Activated T-helper 2 cell treated with anti-CD3 and anti-CD28 coated beads, Interferon-gamma antibody, Interleukin-2, Interleukin-4, amounts not matched to agents 10 μg/mL and 5 μg/mL and 100 μg/mL, durations not matched to agents 14 hours and 24 hours and 36 hours (primary cell): ENCODE results near the gene TAPBP. TPM values are rescaled to one million over a fixed set of nuclear protein-coding genes. Genes with fewer than 3 reads are reported as not detected.
A peak's percentile ranks its signal among the peaks of the same experiment; 100 is the strongest.
"Not testable (repeated sequence)": the region's sequence is repeated elsewhere in the genome, so short reads cannot be mapped to it uniquely, and the experiment has no call there.

Source experiments
- DNase-seq: peaks from one replicate; pipeline ENCODE4 v3.0.0; 2021; ENCODE audit warnings: low spot score
- H3K27ac Mint-ChIP-seq: one replicate; pipeline ENCODE4 v1.8.0; 2021; ENCODE audit warnings: mixed read lengths
- H3K27me3 Mint-ChIP-seq: one replicate; pipeline ENCODE4 v1.8.0; 2021; ENCODE audit warnings: low read depth, mixed read lengths
- H3K36me3 Mint-ChIP-seq: one replicate; pipeline ENCODE4 v1.8.0; 2021; ENCODE audit warnings: low read depth, mixed read lengths
- H3K4me1 Mint-ChIP-seq: one replicate; pipeline ENCODE4 v1.8.0; 2021; ENCODE audit warnings: low read depth, mixed read lengths
- H3K4me3 Mint-ChIP-seq: one replicate; pipeline ENCODE4 v1.8.0; 2021; ENCODE audit warnings: low read depth, mild to moderate bottlenecking, moderate library complexity, mixed read lengths
- H3K9me3 Mint-ChIP-seq: one replicate; pipeline ENCODE4 v1.8.0; 2021; ENCODE audit warnings: mixed read lengths
- intact Hi-C: fragments of 100-400 bp; cut with micrococcal nuclease; formaldehyde crosslinking; loops from one replicate; pipeline ENCODE4 v1.15.1; 2023
- total RNA-seq: library from RNA; stranded (reverse); gene quantifications from 2 replicates; pipeline ENCODE4 v1.2.3, GENCODE V29; 2022

The TAPBP gene
- total RNA-seq, 1 donor from 2014 or later: 274 TPM

DNA sequence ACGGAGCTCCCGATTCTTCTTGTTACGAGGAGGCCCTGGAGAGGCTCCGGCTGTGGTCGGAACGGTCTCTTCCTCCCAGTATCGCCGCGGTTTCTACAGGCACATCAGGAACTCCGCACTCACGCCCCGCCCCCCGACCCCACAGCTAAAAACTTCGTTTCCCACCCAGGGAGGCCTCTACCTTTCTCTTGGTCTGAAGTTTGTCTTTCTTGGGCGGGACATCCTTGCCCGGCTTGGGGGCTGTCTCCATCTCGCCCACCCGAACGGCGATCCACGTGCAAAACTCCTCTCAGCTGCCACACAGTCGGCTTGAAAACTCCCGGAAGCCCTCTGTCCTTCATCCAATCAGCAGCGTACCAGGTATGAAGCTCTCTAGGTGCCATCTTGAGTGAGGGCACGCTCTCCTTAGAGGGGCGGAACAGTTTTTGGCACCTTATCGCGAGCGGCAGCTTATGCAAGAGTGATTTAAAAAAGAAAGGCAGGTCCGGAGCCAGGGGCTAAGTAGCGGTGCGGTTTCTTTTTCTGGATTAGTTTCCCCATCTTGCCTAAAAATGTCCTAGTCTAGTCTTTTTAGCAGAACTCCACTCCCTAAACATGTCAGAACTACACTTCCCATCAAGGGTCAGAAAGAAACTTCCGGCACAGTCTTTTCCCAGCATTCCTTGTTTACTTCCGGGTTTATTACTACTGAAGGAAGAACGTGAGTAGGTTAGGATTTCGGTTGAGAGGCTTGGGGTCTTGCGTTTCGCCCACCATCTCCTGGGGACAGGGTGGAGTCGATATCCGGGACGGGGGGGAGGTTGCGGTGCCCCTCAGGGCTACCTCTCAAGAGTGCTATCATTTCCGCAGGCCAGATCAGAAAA, 24.7 kb downstream of the TAPBP start, which contains the start of the genes PFDN6 and WDR46:
Gene PFDN6, plus strand, starts transcription at position 681 of the 863 bp plus-strand sequence. CDS start 256 bp downstream, outside the sequence.
Gene WDR46, minus strand, starts transcription at position 319 of the 863 bp plus-strand sequence. Its CDS starts 69 bp downstream, at position 250.
- Mint-ChIP-seq H3K9me3 (no peaks in the 10 kb centered on the region), H3K27me3 (no peaks in the 10 kb centered on the region), H3K4me3 (peak within 1 kb of the TSS; percentile 98), H3K4me1 (peaks cover 25% of the 10 kb centered on the region), H3K27ac (peak within 1 kb of the TSS; percentile 88), H3K36me3 (peaks cover 55% of the 10 kb centered on the region)
- DNase-seq: peak; percentile 83
- intact Hi-C loops: loop anchor here (1.0 kb wide), 3 partner anchors 10 to 18 kb away; partner anchors contain the start of genes B3GALT4 and VPS52

GRCh38 chr6:33288141-33288920, 25.5 kb downstream of the TAPBP start:
- intact Hi-C loops: no loop called here
- peak overlapping the region; percentile 20 for H3K27ac Mint-ChIP-seq
- H3K36me3 Mint-ChIP-seq: peaks cover 53% of the 10 kb centered on the region

GRCh38 chr6:33286946-33287914, 26.6 kb downstream of the TAPBP start:
- intact Hi-C loops: no loop called here
- Mint-ChIP-seq H3K4me3 (peak overlapping the region; percentile 98), H3K9me3 (no peaks in the 10 kb centered on the region), H3K27ac (no peak overlapping the region), H3K36me3 (peaks cover 57% of the 10 kb centered on the region), H3K27me3 (no peaks in the 10 kb centered on the region), H3K4me1 (peaks cover 25% of the 10 kb centered on the region)
- DNase-seq: no peak

More at GRCh38 chr6:33288141-33288920, 25.5 kb downstream of the TAPBP start:
- Mint-ChIP-seq H3K4me1 (peaks cover 25% of the 10 kb centered on the region), H3K4me3 (peak overlapping the region; percentile 98), H3K27me3 (no peaks in the 10 kb centered on the region), H3K9me3 (no peaks in the 10 kb centered on the region)
- DNase-seq: no peak

DNA sequence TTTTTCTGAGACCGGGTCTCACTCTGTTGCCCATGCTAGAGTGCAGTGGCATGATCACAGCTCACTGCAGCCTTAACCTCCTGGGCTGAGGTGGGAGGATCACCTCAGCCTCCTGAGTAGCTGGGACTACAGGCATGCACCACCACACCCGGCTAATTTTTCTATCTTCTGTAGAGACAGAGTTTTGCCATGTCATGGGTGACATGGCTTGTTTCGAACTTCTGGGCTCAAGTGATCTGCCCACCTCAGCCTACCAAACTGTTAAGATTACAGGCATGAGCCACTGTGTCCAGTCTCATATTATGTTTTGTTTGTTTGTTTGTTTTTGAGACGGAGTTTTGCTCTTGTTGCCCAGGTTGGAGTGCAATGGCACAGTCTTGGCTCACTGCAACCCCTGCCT, 28.7 kb downstream of the TAPBP start:
- peaks cover 52% of the 10 kb centered on the region for H3K36me3 Mint-ChIP-seq
- H3K27ac Mint-ChIP-seq, intact Hi-C loops, H3K9me3 Mint-ChIP-seq, H3K4me3 Mint-ChIP-seq, H3K27me3 Mint-ChIP-seq, DNase-seq: not testable (repeated sequence)
- peaks cover 15% of the 10 kb centered on the region for H3K4me1 Mint-ChIP-seq

DNA sequence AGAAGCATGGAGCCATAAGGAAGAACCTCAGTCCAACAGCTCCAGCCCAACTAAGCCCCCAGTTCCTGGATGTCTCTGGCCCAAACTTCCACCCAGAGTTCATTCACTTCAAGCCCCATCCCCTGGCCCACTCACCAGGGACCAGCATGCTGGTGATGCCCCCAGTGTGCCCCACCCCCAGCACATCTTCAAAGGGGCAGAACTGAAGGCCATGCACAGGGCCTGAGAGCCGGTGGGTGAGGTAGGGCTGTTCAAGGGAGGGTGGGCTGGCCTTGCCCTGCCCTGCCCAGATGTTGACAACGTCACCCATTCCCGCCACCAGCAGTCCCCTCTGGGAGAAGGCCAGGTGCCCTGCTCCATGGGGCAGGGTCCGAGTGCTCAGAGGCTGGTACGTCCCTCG, 33.3 kb downstream of the TAPBP start:
- no peaks in the 10 kb centered on the region for H3K9me3 Mint-ChIP-seq
- peaks cover 19% of the 10 kb centered on the region for H3K4me1 Mint-ChIP-seq
- peak overlapping the region; percentile 33 for H3K27ac Mint-ChIP-seq
- intact Hi-C loops: no loop called here
- peaks cover 56% of the 10 kb centered on the region for H3K36me3 Mint-ChIP-seq
- no peaks in the 10 kb centered on the region for H3K27me3 Mint-ChIP-seq
- no peak overlapping the region for H3K4me3 Mint-ChIP-seq
- DNase-seq: no peak

GRCh38 chr6:33279971-33280511, 33.8 kb downstream of the TAPBP start:
- no peak for DNase-seq
- H3K36me3 Mint-ChIP-seq: peaks cover 61% of the 10 kb centered on the region
- peak overlapping the region; percentile 33 for H3K27ac Mint-ChIP-seq
- H3K27me3 Mint-ChIP-seq: no peaks in the 10 kb centered on the region
- intact Hi-C loops: loop anchor here (5.0 to 10.0 kb wide), 3 partner anchors 32 to 1112 kb away; partner anchors contain the start of genes NUDT3, SYNGAP1 and TAPBP
- H3K4me1 Mint-ChIP-seq: peaks cover 22% of the 10 kb centered on the region
- no peaks in the 10 kb centered on the region for H3K9me3 Mint-ChIP-seq
- H3K4me3 Mint-ChIP-seq: no peak overlapping the region

DNA sequence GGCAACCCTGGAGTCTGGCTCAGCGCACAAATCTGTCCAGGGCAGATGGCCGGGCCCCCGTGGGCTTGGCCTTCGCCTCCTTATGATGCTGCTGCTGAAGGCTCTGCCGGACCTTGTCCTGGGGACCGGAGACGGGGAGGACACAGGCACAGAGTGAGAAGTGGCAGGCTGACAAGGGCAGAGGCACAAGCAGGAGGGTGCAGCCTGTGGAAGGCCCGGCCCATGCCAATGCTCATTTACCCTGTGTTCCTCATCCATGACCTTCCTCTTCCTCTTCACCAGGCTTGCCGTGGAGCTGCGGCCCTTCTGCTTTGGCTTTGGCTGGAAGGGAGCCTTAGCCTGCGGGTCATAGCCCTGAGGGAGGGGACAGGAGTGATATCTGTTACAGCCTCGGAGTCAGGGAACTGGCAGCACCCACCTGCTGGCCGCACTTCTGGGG, 34.6 kb downstream of the TAPBP start:
- no peak overlapping the region for H3K4me3 Mint-ChIP-seq
- DNase-seq: no peak
- no peak overlapping the region for H3K27ac Mint-ChIP-seq
- H3K36me3 Mint-ChIP-seq: peaks cover 66% of the 10 kb centered on the region
- peaks cover 29% of the 10 kb centered on the region for H3K4me1 Mint-ChIP-seq
- H3K9me3 Mint-ChIP-seq: no peaks in the 10 kb centered on the region
- intact Hi-C loops: loop anchor here (5.0 to 10.0 kb wide), 3 partner anchors 33 to 1113 kb away; partner anchors contain the start of genes NUDT3, SYNGAP1 and TAPBP
- H3K27me3 Mint-ChIP-seq: no peaks in the 10 kb centered on the region

- Mint-ChIP-seq H3K4me3 (no peak overlapping the region), H3K4me1 (peaks cover 31% of the 10 kb centered on the region), H3K9me3 (no peaks in the 10 kb centered on the region), H3K27ac (no peak overlapping the region), H3K36me3 (peaks cover 68% of the 10 kb centered on the region), H3K27me3 (no peaks in the 10 kb centered on the region)
- no peak for DNase-seq
- intact Hi-C loops: loop anchor here (5.0 to 10.0 kb wide), 3 partner anchors 33 to 1113 kb away; partner anchors contain the start of genes NUDT3, SYNGAP1 and TAPBP
Measured at GRCh38 chr6:33278810-33279209, 35.1 kb downstream of the TAPBP start.

GRCh38 chr6:33278392-33278741, 35.5 kb downstream of the TAPBP start:
- H3K36me3 Mint-ChIP-seq: peaks cover 73% of the 10 kb centered on the region
- H3K27ac Mint-ChIP-seq: no peak overlapping the region
- H3K4me3 Mint-ChIP-seq: no peak overlapping the region
- intact Hi-C loops: loop anchor here (5.0 to 10.0 kb wide), 3 partner anchors 34 to 1114 kb away; partner anchors contain the start of genes NUDT3, SYNGAP1 and TAPBP
- peaks cover 32% of the 10 kb centered on the region for H3K4me1 Mint-ChIP-seq
- no peaks in the 10 kb centered on the region for H3K27me3 Mint-ChIP-seq
- no peak for DNase-seq
- no peaks in the 10 kb centered on the region for H3K9me3 Mint-ChIP-seq

GRCh38 chr6:33277663-33278391, 36.1 kb downstream of the TAPBP start:
- H3K36me3 Mint-ChIP-seq: peaks cover 73% of the 10 kb centered on the region
- intact Hi-C loops: loop anchor here (1.0 to 10.0 kb wide), 5 partner anchors 11 to 1114 kb away; partner anchors contain the start of genes NUDT3, PFDN6, RGL2 and SYNGAP1
- no peaks in the 10 kb centered on the region for H3K27me3 Mint-ChIP-seq
- H3K9me3 Mint-ChIP-seq: no peaks in the 10 kb centered on the region
- no peak for DNase-seq
- peaks cover 35% of the 10 kb centered on the region for H3K4me1 Mint-ChIP-seq
- H3K4me3 Mint-ChIP-seq: peak overlapping the region; percentile 86
- peak overlapping the region; percentile 89 for H3K27ac Mint-ChIP-seq
